ENCODE data around the gene FHIP2A. TPM values are rescaled to one million over a fixed set of nuclear protein-coding genes. Genes with fewer than 3 reads are reported as not detected.
A peak's percentile ranks its signal among the peaks of the same experiment; 100 is the strongest.

The FHIP2A gene
- polyA plus RNA-seq, 1 donor = 18.8 TPM

- H3K27ac ChIP-seq (ENCODE audit: low read length) = no peak overlapping the region
- no CpG with 5 or more reads among the region's 1 CpG for WGBS (ENCODE audit: insufficient coverage, low lambda C conversion rate)
- no peaks in the 10 kb centered on the region for H3K9me3 ChIP-seq (ENCODE audit: control insufficient read depth, low read depth, low read length)
- no peak for DNase-seq
- no peak overlapping the region for H3K4me3 ChIP-seq (ENCODE audit: low read length)
- no peaks in the 10 kb centered on the region for H3K4me1 ChIP-seq (ENCODE audit: control insufficient read depth, insufficient read depth, low read length)
- no peaks in the 10 kb centered on the region for H3K36me3 ChIP-seq (ENCODE audit: control insufficient read depth, insufficient read depth, low read length)
- H3K27me3 ChIP-seq (ENCODE audit: control insufficient read depth, insufficient read depth, low read length) = peaks cover 3% of the 10 kb centered on the region
These were observed 5.8 kb upstream of the FHIP2A start for GRCh38 chr10:114815791-114816190.

- Histone ChIP-seq H3K4me3 (ENCODE audit: low read length) (no peak overlapping the region), H3K27ac (ENCODE audit: low read length) (no peak overlapping the region), H3K4me1 (ENCODE audit: control insufficient read depth, insufficient read depth, low read length) (no peaks in the 10 kb centered on the region), H3K36me3 (ENCODE audit: control insufficient read depth, insufficient read depth, low read length) (no peaks in the 10 kb centered on the region), H3K27me3 (ENCODE audit: control insufficient read depth, insufficient read depth, low read length) (peaks cover 3% of the 10 kb centered on the region), H3K9me3 (ENCODE audit: control insufficient read depth, low read depth, low read length) (no peaks in the 10 kb centered on the region)
- WGBS (ENCODE audit: insufficient coverage, low lambda C conversion rate) = 100% methylated on average over 1 of the region's 7 CpGs
- DNase-seq = no peak
These were observed 5.3 kb upstream of the FHIP2A start for GRCh38 chr10:114816308-114816707.

- no CpG with 5 or more reads among the region's 1 CpG for WGBS (ENCODE audit: insufficient coverage, low lambda C conversion rate)
- Histone ChIP-seq H3K4me1 (ENCODE audit: control insufficient read depth, insufficient read depth, low read length) (no peaks in the 10 kb centered on the region), H3K27ac (ENCODE audit: low read length) (no peak overlapping the region), H3K4me3 (ENCODE audit: low read length) (no peak overlapping the region), H3K27me3 (ENCODE audit: control insufficient read depth, insufficient read depth, low read length) (peaks cover 3% of the 10 kb centered on the region), H3K9me3 (ENCODE audit: control insufficient read depth, low read depth, low read length) (no peaks in the 10 kb centered on the region), H3K36me3 (ENCODE audit: control insufficient read depth, insufficient read depth, low read length) (no peaks in the 10 kb centered on the region)
- DNase-seq = no peak
These were observed 2.3 kb upstream of the FHIP2A start for GRCh38 chr10:114819322-114819721.

- Histone ChIP-seq H3K4me3 (ENCODE audit: low read length) (peak overlapping the region; percentile 93), H3K36me3 (ENCODE audit: control insufficient read depth, insufficient read depth, low read length) (no peaks in the 10 kb centered on the region), H3K27ac (ENCODE audit: low read length) (peak overlapping the region; percentile 97), H3K9me3 (ENCODE audit: control insufficient read depth, low read depth, low read length) (no peaks in the 10 kb centered on the region), H3K4me1 (ENCODE audit: control insufficient read depth, insufficient read depth, low read length) (no peaks in the 10 kb centered on the region), H3K27me3 (ENCODE audit: control insufficient read depth, insufficient read depth, low read length) (peaks cover 3% of the 10 kb centered on the region)
- DNase-seq = peak in 1 of 2 donors; percentile 84
- no CpG with 5 or more reads among the region's 60 CpGs for WGBS (ENCODE audit: insufficient coverage, low lambda C conversion rate)
These were observed 399 bp downstream of the FHIP2A start for GRCh38 chr10:114821915-114822443.

DNA sequence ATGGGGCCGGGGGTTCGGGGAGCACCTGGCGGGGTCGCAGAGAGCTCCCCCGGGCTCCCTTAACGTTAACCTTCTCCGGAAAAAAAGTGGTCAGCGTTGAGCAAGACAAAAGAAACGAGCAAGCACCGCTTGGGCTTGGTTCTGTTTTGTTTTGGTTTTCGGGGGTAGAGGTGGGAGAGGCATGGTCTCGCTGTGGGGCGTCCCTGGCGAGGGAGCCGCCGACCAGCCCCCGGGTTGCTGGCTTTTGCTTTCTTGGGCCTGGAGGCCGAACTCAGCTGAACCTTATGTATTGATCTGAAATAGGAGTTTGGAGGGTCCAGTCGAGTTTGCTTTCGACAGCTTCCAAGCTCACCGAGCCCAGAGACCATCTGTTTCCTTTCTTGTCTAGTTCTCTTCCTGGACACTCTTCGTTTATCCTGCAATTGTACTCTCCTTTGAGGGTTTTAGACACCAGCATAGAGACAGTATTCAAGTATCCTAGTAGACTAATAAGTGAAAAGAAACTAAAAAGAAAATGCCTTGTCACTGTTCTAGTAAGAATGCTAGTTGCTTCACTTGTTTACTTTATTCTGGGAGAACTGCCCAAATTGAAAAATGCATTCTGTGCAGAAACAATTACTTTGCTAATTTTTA lies 980 bp downstream of the FHIP2A start:
- Histone ChIP-seq H3K4me3 (ENCODE audit: low read length) (peak overlapping the region; percentile 93), H3K4me1 (ENCODE audit: control insufficient read depth, insufficient read depth, low read length) (no peaks in the 10 kb centered on the region), H3K27ac (ENCODE audit: low read length) (peak overlapping the region; percentile 97), H3K36me3 (ENCODE audit: control insufficient read depth, insufficient read depth, low read length) (no peaks in the 10 kb centered on the region), H3K27me3 (ENCODE audit: control insufficient read depth, insufficient read depth, low read length) (peaks cover 3% of the 10 kb centered on the region), H3K9me3 (ENCODE audit: control insufficient read depth, low read depth, low read length) (no peaks in the 10 kb centered on the region)
- WGBS (ENCODE audit: insufficient coverage, low lambda C conversion rate) = 0% methylated on average over 3 of the region's 22 CpGs
- peak in 1 of 2 donors; percentile 65 for DNase-seq

DNA sequence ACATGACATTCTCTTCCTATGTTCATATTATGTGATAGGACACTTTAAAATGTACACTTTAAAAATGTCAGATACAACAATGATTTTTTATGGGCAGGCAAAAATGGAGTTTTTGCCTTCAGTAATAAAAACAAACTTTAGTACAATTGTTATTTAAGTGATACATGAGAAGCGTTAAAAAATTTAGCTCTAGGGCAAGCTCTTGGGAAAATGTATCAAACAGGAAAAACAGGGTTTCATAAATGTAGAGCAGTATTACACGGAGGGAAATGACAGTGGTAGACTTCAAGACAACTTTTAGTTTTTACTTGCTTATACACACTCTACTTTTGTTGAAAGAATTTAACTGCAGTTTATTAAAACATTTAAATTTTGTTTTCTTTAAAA lies 1.5 kb downstream of the FHIP2A start:
- Histone ChIP-seq H3K36me3 (ENCODE audit: control insufficient read depth, insufficient read depth, low read length) (no peaks in the 10 kb centered on the region), H3K9me3 (ENCODE audit: control insufficient read depth, low read depth, low read length) (no peaks in the 10 kb centered on the region), H3K27ac (ENCODE audit: low read length) (peak overlapping the region; percentile 97), H3K4me1 (ENCODE audit: control insufficient read depth, insufficient read depth, low read length) (no peaks in the 10 kb centered on the region), H3K27me3 (ENCODE audit: control insufficient read depth, insufficient read depth, low read length) (peaks cover 3% of the 10 kb centered on the region), H3K4me3 (ENCODE audit: low read length) (peak overlapping the region; percentile 93)
- 14% methylated on average over 1 of the region's 2 CpGs for WGBS (ENCODE audit: insufficient coverage, low lambda C conversion rate)
- no peak for DNase-seq

DNA sequence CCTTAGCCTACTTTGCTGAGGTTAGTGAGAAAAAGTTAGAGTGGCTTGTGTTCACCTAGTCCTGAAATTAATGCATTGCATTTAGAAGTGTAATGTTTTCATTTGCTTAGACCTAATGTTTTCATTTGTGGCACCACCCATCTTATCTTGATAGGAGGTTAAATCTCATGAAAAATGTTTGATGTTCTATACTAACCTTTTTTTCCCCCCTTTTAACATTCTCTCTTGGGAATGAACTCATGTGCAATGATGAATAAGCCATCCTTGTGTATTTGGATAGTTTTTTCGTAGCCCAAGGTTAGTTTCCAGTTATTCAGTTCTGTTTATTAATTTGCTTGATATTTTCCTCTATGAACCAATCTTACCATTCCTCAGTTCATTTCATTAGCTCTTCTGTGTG lies 2.8 kb downstream of the FHIP2A start:
- no peak for DNase-seq
- no peaks in the 10 kb centered on the region for H3K36me3 ChIP-seq (ENCODE audit: control insufficient read depth, insufficient read depth, low read length)
- no peaks in the 10 kb centered on the region for H3K9me3 ChIP-seq (ENCODE audit: control insufficient read depth, low read depth, low read length)
- no peak overlapping the region for H3K27ac ChIP-seq (ENCODE audit: low read length)
- H3K4me1 ChIP-seq (ENCODE audit: control insufficient read depth, insufficient read depth, low read length) = no peaks in the 10 kb centered on the region
- WGBS (ENCODE audit: insufficient coverage, low lambda C conversion rate) = no CpG with 5 or more reads among the region's 1 CpG
- H3K4me3 ChIP-seq (ENCODE audit: low read length) = no peak overlapping the region
- no peaks in the 10 kb centered on the region for H3K27me3 ChIP-seq (ENCODE audit: control insufficient read depth, insufficient read depth, low read length)

GRCh38 chr10:114825513-114826253 lies 4.1 kb downstream of the FHIP2A start:
- Histone ChIP-seq H3K9me3 (ENCODE audit: control insufficient read depth, low read depth, low read length) (no peaks in the 10 kb centered on the region), H3K4me3 (ENCODE audit: low read length) (no peak overlapping the region), H3K4me1 (ENCODE audit: control insufficient read depth, insufficient read depth, low read length) (no peaks in the 10 kb centered on the region), H3K27me3 (ENCODE audit: control insufficient read depth, insufficient read depth, low read length) (no peaks in the 10 kb centered on the region), H3K27ac (ENCODE audit: low read length) (no peak overlapping the region), H3K36me3 (ENCODE audit: control insufficient read depth, insufficient read depth, low read length) (no peaks in the 10 kb centered on the region)
- DNase-seq = no peak
- 100% methylated on average over 1 of the region's 4 CpGs for WGBS (ENCODE audit: insufficient coverage, low lambda C conversion rate)

GRCh38 chr10:114829160-114829909 lies 7.8 kb downstream of the FHIP2A start:
- Histone ChIP-seq H3K4me1 (ENCODE audit: control insufficient read depth, insufficient read depth, low read length) (no peaks in the 10 kb centered on the region), H3K27ac (ENCODE audit: low read length) (peak overlapping the region; percentile 36), H3K4me3 (ENCODE audit: low read length) (no peak overlapping the region)

GRCh38 chr10:114831186-114831867 lies 9.7 kb downstream of the FHIP2A start:
- DNase-seq = no peak
- peaks cover 26% of the 10 kb centered on the region for H3K36me3 ChIP-seq (ENCODE audit: control insufficient read depth, insufficient read depth, low read length)
- no peaks in the 10 kb centered on the region for H3K27me3 ChIP-seq (ENCODE audit: control insufficient read depth, insufficient read depth, low read length)
- 100% methylated on average over 3 of the region's 6 CpGs for WGBS (ENCODE audit: insufficient coverage, low lambda C conversion rate)
- H3K4me3 ChIP-seq (ENCODE audit: low read length) = no peak overlapping the region
- no peaks in the 10 kb centered on the region for H3K4me1 ChIP-seq (ENCODE audit: control insufficient read depth, insufficient read depth, low read length)
- no peak overlapping the region for H3K27ac ChIP-seq (ENCODE audit: low read length)
- no peaks in the 10 kb centered on the region for H3K9me3 ChIP-seq (ENCODE audit: control insufficient read depth, low read depth, low read length)

More at GRCh38 chr10:114829160-114829909, 7.8 kb downstream of the FHIP2A start:
- DNase-seq = peak in 1 of 2 donors; percentile 21
- WGBS (ENCODE audit: insufficient coverage, low lambda C conversion rate) = no CpG with 5 or more reads among the region's 4 CpGs
- H3K36me3 ChIP-seq (ENCODE audit: control insufficient read depth, insufficient read depth, low read length) = peaks cover 16% of the 10 kb centered on the region
- no peaks in the 10 kb centered on the region for H3K27me3 ChIP-seq (ENCODE audit: control insufficient read depth, insufficient read depth, low read length)
- H3K9me3 ChIP-seq (ENCODE audit: control insufficient read depth, low read depth, low read length) = no peaks in the 10 kb centered on the region
